Effector CD4-positive, alpha-beta T cell (primary cell): Measurements from ENCODE around the gene C5orf58.
"Not testable (repeated sequence)": the region's sequence is repeated elsewhere in the genome, so short reads cannot be mapped to it uniquely, and the experiment has no call there.

Experiments
- DNase-seq: peaks from one replicate; pipeline ENCODE4 v3.0.0-alpha.2; 2020

The C5orf58 gene

DNA sequence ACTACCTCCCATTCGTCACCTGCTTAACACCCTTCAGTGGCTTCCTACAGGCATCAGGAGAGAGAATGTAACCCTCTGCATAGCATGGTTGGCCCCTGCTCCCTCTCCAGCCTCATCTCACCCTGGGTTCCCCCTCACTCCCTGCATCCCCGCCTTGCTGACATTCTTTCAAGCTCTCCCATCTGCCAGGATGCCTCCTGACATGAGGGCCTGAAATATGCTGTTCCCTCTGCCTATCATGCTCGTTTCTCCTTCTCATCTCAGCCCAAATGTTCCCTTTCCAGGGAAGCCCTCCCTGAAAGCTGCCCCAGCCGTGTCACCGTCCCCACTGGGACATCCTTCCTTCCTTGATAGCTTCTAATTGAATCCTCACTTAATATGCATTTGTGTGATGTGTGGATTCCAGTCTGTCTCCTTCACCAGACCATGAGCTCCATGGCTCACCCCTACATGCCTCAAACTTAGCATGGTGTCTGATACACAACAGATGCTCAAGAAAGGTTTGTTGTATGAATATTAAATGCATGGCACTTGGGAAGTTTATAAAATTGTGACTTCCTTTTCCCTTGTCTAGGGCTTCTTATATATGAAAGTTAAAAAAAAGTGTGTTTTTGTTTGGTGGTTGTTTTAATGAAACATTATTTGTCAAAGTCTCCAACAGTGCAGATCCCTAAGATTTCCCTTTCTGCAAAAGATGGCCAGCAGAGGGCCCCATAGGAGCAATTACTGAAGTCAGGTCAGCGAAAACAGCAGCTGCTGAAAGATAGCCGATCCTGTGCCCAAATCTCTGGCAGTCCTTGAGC, 7.3 kb upstream of the C5orf58 start:
- peak; percentile 72 for DNase-seq

- DNase-seq = no peak
Observed at GRCh38 chr5:170226129-170226615, 6.6 kb upstream of the C5orf58 start.

- DNase-seq = no peak
Observed at GRCh38 chr5:170226661-170227060, 6.1 kb upstream of the C5orf58 start.

GRCh38 chr5:170228762-170229435, 3.9 kb upstream of the C5orf58 start:
- no peak for DNase-seq

- DNase-seq = no peak
Observed at GRCh38 chr5:170233358-170233892, 640 bp downstream of the C5orf58 start.

DNA sequence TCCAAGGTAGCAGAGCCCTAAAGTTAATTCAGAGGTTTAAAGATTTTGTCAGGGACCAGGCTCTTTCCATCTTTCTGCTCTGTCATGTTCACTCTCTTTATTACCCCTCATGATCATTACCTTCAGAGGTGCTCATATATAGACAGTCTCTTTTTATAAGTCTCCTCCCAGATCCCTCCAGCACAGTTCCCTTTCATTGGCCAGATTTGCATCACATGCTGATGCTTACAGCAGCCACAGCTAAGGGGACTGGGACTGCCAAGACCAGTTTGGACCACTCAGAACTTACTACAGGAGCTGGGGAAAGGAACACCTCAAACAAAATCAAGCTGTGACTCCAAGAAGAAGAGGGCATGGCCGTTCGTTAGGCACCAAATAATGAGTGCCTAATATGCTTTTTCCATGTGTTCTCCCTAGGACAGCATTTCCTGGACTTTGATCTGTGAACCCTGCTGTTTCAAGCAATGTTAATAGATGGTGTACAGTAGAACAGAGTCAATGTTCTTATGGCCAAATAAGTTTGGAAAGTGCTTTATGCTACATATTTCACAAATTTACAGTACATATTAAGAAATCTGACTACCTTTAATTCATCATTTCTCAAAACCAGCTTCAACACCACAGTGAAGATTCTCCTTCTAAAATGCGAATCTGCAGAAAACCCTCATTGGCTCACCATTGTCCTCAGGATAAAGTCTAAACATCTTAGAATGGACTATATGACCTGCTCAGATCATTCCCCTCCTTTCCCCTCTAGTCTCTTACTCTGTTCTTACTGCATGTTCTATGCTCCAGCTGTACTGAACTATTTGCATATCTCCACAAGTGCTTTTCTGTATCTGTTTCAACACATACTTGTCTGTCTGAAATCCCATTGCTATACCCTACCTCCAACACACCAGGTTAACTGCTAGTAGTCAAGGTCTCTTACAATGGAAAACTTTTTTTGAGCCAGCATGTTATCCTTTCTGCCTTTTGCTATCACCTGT, 3.4 kb downstream of the C5orf58 start:
- no peak for DNase-seq

DNA sequence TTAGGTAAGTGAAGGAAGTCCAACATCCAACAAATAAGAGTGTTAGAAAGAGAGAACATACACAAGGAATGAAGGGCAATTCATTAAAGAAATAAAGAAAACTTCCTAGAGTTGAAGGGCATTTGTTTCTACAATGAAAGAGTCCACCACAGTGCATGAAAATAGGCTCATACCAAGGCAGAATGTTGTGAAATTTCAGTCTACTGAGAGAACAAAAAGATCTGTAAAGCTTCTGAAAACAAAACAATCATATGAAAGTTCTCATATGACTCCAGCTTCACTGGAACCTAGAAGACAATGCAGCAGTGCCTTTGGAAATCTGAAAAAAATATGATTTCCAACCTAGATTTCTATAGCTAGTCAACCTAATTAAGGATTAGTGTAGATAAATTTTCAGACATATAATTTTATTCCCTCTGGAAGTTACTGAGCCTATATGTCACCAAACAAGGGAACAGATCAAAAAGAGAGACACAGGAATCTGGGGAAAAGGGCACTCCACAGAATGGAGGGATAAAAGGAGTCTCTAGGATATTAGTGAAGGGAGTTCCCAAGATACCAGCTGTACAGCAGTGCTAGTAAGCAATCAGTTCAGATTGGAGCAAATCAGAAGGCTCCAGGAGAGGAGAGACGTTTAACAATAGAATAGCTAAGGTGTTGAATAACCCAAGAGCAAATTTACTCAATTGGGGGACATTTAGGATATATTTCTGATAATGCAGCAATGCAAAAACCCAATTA, 5.8 kb downstream of the C5orf58 start:
- DNase-seq = no peak

DNA sequence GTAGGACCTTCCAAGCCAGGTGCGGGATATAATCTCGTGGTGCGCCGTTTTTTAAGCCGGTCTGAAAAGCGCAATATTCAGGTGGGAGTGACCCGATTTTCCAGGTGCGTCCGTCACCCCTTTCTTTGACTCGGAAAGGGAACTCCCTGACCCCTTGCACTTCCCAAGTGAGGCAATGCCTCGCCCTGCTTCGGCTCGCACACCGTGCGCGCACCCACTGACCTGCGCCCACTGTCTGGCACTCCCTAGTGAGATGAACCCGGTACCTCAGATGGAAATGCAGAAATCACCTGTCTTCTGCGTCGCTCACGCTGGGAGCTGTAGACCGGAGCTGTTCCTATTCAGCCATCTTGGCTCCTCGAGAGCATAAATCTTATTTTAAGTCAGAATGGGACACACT, 12.7 kb downstream of the C5orf58 start:
- not testable (repeated sequence) for DNase-seq

DNA sequence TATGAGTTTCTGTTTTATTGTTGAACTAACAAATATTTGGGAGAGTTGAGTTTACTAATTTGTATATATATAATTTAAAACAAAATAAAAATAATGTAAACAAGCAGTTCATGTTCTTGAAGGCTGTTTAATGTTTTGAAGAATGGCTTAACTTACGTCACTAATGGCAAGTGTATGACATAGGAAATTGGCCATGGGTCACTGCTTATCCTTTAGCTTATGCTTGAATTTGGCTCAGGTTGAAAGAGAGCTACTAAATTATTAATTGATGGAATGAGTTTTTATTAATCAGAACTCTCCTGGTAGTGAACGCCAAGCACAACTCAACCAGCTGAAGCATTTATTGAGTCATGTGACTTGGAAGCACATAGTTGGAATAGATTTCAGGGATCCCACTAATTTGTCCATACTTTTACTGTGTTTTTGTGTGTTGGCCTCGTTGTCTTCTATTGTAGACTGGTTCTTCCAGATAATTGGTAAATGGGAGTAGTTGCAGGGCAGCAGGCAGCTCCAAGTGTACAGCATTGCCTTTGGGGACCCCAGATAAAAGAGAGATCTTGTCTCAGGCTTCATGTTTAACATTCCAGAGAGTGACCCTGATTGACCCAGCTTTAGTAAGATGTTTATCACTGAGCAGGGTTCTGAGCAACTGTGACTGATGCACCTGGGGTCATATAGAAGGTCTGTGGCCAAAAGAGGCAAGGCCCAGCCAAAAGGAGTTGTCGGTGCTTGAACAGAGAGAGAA, 13.5 kb downstream of the C5orf58 start:
- DNase-seq = no peak

DNA sequence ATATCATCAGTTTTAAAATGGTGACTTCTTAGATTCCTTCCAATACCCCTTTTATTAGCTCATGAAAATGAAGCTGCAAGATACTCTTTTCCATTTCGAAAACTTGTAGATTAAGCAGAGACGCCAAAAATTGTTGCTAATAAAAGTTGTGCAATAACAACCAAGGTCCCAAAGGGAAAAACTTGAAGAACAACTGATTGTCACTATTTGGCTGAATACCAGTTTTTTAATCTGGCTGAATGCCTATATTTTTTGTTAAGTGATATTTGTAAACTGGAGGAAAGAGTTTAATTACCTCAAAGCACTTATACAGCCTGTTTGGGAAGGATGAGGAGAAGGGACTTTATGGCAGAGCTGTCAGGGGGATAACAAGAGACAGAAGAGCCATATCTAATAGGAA, 14.6 kb downstream of the C5orf58 start:
- DNase-seq = no peak

DNA sequence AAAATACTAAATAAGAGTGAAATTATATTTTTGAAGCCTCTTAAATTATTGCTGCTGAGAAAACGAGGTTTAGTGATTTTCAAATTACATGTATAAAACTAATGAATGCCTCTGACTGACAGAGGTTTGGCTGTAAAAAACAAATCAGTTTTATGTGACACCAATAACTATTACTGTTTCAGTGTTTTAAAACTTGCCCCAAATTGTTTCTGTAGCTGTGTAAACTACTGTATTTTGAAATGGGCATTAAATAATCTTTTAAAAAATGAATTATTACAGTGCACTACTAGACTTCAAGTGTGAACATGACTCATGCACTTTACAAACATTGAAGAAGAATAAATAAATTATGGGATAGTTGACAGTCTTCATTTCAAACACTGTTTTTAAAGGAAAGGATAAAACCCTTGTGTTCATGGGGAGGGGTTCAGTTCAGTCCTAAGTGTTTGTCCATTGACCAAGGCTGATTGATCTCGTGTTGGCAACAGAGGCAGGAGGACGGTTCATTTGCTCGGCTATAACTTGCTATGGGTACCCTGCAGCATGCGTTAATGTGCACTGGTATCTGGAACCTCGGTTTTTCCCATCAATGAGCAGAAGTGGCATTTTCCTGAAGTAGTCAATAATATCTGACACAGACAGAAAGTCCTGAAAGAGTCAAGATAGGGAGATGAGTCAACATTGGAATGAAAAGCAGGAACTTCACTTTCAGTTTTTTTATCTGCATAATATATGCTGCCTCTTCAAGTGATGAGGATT, 15.6 kb downstream of the C5orf58 start:
- DNase-seq = no peak

DNA sequence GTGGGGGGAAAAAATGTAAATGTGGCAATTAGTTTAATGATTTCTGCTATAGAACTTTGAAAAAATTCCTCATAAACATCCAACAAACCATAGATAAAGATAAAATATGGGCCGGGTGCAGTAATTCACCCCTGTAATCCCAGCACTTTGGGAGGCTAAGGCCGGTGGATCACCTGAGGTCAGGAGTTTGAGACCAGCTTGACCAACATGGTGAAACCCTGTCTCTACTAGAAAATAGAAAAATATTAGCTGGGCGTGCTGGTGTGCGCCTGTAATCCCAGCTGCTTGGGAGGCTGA, 16.1 kb downstream of the C5orf58 start:
- DNase-seq = not testable (repeated sequence)

GRCh38 chr5:170249355-170249754, 16.6 kb downstream of the C5orf58 start:
- DNase-seq = no peak

- no peak for DNase-seq
Observed at GRCh38 chr5:170250810-170251317, 18.1 kb downstream of the C5orf58 start.

DNA sequence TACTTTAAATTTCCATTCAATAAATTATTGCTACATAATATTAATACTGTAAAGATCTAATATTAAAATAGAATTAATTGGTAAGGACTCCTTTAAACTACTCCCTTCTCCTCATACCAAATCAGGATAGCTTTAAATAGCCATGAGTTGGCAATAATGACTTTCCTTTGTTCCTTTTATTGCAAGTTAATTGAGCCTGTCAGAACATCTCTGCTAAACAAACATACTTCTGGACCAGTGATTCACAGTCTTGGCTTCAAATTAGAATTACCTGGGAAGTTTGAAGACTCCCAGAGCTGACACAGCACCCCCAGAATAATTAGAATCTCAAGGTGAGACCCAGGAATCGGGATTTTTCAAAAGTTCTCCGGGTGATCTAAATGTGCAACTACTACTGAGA, 18.7 kb downstream of the C5orf58 start:
- DNase-seq = no peak

GRCh38 chr5:170252109-170252508, 19.3 kb downstream of the C5orf58 start:
- DNase-seq = no peak

GRCh38 chr5:170252720-170253350, 20.1 kb downstream of the C5orf58 start:
- DNase-seq = no peak

DNA sequence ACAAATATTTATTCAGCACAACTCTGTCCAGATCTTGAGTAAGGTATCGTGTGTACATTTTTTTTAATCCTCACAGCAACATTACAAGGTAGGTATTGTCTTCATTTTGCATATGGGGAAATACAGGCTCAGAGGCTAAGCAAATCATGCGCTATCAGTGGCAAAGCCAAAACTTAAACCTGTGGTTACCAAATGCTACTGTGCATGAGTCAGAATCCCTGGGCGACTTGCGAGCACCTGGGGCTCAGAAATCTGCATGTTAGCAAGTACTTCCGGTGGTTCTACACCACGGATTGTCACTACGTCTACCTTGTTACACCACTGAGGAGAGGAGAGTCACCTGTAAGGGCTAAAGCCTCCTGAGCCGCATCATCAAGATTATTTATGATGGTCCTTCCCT, 21.3 kb downstream of the C5orf58 start:
- DNase-seq = peak; percentile 70

GRCh38 chr5:170256571-170256970, 23.8 kb downstream of the C5orf58 start:
- DNase-seq = no peak

- no peak for DNase-seq
Observed at GRCh38 chr5:170257370-170257769, 24.6 kb downstream of the C5orf58 start.
